HepG2 (cell line): ENCODE data around the gene TMEM100. TPM values are rescaled to one million over a fixed set of nuclear protein-coding genes. Genes with fewer than 3 reads are reported as not detected.
A peak's percentile ranks its signal among the peaks of the same experiment; 100 is the strongest.

Source experiments
- ARNT2 ChIP-seq: sonication (generic); formaldehyde crosslinking; IDR thresholded peaks from 2 replicates; pipeline ENCODE4 v1.8.0; 2022; ENCODE audit warnings: mild to moderate bottlenecking, low read depth, missing genetic modification reagents, moderate library complexity
- MEIS1 ChIP-seq: sonication (generic); formaldehyde crosslinking; IDR thresholded peaks from 2 replicates; pipeline ENCODE4 v1.9.0; 2021; ENCODE audit warnings: mild to moderate bottlenecking, missing genetic modification reagents, moderate library complexity, borderline replicate concordance
- PPARG ChIP-seq: conservative IDR thresholded peaks from 2 replicates; pipeline ENCODE4 v1.6.1; 2016; ENCODE audit warnings: missing biosample characterization, missing genetic modification reagents
- RFX5 ChIP-seq: IDR thresholded peaks from 2 replicates; pipeline ENCODE4 v1.6.1; 2011; ENCODE audit warnings: low read depth, low read length, improper control_type of control experiment
- SALL2 ChIP-seq: sonication (generic); formaldehyde crosslinking; IDR thresholded peaks from 2 replicates; pipeline ENCODE4 v1.8.1; 2023; ENCODE audit warnings: mild to moderate bottlenecking, missing genetic modification reagents, inconsistent platforms
- ZFP91 ChIP-seq: sonication (generic); formaldehyde crosslinking; IDR thresholded peaks from 2 replicates; pipeline ENCODE4 v1.9.0; 2022; ENCODE audit warnings: missing genetic modification reagents, mild to moderate bottlenecking, borderline replicate concordance
- ZNF34 ChIP-seq: sonication (generic); formaldehyde crosslinking; IDR thresholded peaks from 2 replicates; pipeline ENCODE4 v1.4.0; 2020; ENCODE audit warnings: mild to moderate bottlenecking, missing genetic modification reagents, borderline replicate concordance
- polyA plus RNA-seq, 8 experiments: library from polyadenylated mRNA; depleted of rRNA in 3 of 8; stranded (reverse) in 7 of 8; unstranded in 1 of 8; fragments of >200 nt; fragmentation: Illumina TruSeq in 4 of 8; extraction: Trizol in 4 of 8; gene quantifications; 2 replicates each; pipeline versions ENCODE4 v1.2.1 to v1.2.3, GENCODE V29; 2011 to 2016; ENCODE audit warnings: low read depth in 4 of 8, missing spikeins in 1 of 8, mixed read lengths in 1 of 8; ENCODE audit not compliant: insufficient read depth in 1 of 8
- total RNA-seq, 5 experiments: library from RNA; depleted of rRNA; stranded (reverse); fragments of >200 nt; fragmentation: Illumina TruSeq; extraction: Trizol; gene quantifications; 2 replicates each; pipeline ENCODE4 v1.2.3, GENCODE V29; 2016; ENCODE audit warnings: low read depth in 1 of 5
- TF ChIP-seq, protein P1 (sequence below): sonication (generic); formaldehyde crosslinking; IDR thresholded peaks from one replicate; pipeline ENCODE4 v1.5.1; 2020; ENCODE audit warnings: mild to moderate bottlenecking, missing genetic modification reagents; ENCODE audit errors: not compliant biosample characterization

Gene TMEM100
- total and polyA plus RNA-seq, 2 of the 13 experiments (the other 11 are each of a cell fraction or from before 2014, with no cell fraction given) = not detected

GRCh38 chr17:55751720-55752250, 29.1 kb upstream of the TMEM100 start (continued):
- TF ChIP-seq, protein P1, sequence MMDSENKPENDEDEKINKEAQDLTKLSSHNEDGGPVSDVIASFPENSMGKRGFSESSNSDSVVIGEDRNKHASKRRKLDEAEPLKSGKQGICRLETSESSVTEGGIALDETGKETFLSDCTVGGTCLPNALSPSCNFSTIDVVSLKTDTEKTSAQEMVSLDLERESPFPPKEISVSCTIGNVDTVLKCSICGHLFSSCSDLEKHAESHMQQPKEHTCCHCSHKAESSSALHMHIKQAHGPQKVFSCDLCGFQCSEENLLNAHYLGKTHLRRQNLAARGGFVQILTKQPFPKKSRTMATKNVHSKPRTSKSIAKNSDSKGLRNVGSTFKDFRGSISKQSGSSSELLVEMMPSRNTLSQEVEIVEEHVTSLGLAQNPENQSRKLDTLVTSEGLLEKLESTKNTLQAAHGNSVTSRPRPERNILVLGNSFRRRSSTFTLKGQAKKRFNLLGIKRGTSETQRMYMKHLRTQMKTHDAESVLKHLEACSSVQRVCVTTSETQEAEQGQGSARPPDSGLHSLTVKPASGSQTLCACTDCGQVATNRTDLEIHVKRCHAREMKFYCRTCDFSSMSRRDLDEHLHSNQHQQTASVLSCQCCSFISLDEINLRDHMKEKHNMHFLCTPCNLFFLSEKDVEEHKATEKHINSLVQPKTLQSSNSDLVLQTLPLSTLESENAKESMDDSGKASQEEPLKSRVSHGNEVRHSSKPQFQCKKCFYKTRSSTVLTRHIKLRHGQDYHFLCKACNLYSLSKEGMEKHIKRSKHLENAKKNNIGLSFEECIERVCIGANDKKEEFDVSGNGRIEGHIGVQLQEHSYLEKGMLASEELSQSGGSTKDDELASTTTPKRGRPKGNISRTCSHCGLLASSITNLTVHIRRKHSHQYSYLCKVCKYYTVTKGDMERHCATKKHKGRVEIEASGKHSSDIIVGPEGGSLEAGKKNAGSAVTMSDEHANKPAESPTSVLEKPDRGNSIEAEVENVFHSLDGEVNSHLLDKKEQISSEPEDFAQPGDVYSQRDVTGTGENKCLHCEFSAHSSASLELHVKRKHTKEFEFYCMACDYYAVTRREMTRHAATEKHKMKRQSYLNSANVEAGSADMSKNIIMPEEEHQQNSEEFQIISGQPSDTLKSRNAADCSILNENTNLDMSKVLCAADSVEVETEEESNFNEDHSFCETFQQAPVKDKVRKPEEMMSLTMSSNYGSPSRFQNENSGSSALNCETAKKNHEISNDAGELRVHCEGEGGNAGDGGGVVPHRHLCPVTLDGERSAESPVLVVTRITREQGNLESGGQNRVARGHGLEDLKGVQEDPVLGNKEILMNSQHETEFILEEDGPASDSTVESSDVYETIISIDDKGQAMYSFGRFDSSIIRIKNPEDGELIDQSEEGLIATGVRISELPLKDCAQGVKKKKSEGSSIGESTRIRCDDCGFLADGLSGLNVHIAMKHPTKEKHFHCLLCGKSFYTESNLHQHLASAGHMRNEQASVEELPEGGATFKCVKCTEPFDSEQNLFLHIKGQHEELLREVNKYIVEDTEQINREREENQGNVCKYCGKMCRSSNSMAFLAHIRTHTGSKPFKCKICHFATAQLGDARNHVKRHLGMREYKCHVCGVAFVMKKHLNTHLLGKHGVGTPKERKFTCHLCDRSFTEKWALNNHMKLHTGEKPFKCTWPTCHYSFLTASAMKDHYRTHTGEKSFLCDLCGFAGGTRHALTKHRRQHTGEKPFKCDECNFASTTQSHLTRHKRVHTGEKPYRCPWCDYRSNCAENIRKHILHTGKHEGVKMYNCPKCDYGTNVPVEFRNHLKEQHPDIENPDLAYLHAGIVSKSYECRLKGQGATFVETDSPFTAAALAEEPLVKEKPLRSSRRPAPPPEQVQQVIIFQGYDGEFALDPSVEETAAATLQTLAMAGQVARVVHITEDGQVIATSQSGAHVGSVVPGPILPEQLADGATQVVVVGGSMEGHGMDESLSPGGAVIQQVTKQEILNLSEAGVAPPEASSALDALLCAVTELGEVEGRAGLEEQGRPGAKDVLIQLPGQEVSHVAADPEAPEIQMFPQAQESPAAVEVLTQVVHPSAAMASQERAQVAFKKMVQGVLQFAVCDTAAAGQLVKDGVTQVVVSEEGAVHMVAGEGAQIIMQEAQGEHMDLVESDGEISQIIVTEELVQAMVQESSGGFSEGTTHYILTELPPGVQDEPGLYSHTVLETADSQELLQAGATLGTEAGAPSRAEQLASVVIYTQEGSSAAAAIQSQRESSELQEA (CRISPR knock-in tag) = no peak
- TF ChIP-seq ARNT2 (CRISPR knock-in tag) (peak; percentile 44; the same call in 1 of the 2 replicates), ZNF34 (CRISPR knock-in tag) (0 out of 2 replicates have a peak, but pooled peaks have one; percentile 12), ZFP91 (no peak), SALL2 (CRISPR knock-in tag) (0 out of 2 replicates have a peak, but pooled peaks have one; percentile 1), PPARG (CRISPR knock-in tag) (peak; percentile 76; the same call in 1 of the 2 replicates), MEIS1 (no peak), RFX5 (peak; percentile 41; the same call in 1 of the 2 replicates)
